Femur (tissue), 1 donor: ENCODE results near the gene TOR1AIP1.
A peak's percentile ranks its signal among the peaks of the same experiment; 100 is the strongest.
"Not testable (repeated sequence)": the region's sequence is repeated elsewhere in the genome, so short reads cannot be mapped to it uniquely, and the experiment has no call there.

ENCODE experiments used
- DNase-seq: peaks from one replicate; pipeline ENCODE4 v3.0.0-alpha.2; 2017

TOR1AIP1 gene

DNA sequence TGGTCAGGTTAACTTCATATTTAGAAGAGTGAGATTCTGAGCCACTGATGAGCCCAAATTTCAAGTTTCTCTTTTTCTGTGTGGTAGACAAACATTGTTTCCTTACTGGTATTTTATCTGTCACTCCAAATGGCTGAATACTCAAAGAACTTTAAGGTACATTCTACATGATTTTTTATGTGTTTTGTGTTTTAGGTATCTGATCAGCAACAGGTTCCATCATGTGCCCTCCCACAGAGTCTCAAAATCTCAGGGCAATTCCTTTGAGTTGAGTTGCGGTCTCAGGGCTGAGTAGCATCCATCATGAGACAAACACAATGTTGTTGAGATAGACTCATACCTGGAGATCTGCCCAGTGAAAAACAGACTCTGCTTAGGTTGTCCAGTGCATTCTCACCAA is 57.9 kb downstream of the TOR1AIP1 start:
- DNase-seq: no peak

DNA sequence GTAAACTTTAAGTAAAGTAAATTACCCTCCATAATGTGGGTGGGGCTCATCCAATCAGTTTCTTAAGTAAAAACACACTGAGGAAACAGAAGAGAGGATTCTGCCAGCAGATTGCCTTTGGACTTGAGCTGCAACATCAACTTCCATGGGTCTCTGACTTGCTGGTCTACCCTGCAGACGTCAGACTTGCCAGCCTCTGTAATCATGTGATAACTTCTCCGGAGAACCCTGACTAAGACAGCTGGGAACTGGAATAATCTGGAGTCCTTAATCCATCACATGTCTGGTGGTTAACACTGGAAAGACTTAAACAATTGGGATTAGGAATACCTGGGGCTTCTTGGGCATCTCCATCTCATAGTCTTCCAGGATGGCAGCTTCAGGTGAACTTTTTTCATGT is 59.4 kb downstream of the TOR1AIP1 start:
- DNase-seq: no peak

DNA sequence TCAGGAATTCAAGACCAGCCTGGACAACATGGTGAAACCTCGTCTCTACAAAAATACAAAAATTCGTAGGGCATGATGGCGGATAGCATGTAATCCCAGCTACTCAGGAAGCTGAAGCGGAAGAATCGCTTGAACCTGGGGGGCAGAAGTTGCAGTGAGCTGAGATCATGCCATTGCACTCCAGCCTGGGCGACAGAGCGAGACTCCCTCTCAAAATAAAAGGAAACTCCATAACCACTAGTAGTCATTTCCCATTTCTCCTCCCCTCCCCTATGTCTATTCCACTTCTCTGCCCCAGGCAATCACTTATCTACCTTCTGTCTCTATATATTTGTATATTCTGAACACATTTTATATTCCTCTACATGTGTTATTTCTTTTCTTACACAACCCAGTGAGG is 68.6 kb downstream of the TOR1AIP1 start:
- DNase-seq: no peak

DNA sequence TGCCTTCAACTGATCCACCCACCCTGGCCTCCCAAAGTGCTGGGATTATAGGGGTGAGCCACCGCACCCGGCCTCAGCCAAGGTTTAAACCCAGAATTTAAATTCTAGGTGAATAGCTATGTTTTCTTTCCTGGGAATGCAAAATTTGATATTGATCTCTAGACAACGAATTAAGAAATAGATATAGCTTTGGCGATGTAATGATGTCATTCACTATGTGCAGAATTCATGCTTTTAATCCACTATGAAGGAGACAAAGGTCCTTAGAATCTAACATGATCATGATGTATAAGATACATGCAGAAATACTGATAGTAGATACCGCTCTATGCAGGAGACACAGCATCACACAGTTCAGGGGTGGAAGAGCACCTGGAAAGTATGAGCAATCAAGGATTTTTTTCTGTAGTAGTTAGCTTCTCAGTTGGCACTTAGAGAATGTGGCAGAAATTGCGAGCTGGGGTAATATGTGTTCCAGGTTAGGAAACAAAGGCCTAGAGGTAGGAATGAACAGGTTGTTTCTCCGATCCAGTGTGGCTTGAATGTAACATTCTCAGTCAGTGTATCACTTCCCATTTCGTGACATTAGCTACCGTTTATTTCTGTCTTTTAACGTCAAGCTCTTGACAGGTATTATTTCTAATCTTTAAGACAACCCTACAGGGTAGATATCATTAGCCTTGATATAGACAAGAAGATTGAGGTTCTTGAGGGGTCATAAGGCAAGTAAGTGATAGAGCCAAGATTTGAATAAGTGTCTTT is 69.5 kb downstream of the TOR1AIP1 start:
- no peak for DNase-seq

DNA sequence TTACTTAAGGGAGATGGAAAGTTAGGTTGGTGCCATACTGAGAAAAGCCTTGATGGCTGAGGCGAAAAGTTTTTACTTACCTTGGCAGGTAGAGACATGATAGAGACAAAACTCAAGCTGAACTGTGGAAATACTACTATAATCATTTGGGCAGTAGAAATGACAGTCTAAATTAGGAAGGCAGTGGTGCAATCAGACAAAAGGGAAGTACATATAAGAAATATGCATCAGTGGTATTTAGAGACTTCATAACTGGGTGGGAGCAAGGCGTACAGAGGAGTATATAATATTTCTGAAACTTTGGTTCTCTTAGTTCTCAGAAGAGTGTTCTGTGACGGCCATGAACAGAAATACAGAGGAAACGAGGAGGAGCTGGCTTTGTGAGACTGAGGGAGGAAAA is 70.1 kb downstream of the TOR1AIP1 start:
- no peak for DNase-seq

DNA sequence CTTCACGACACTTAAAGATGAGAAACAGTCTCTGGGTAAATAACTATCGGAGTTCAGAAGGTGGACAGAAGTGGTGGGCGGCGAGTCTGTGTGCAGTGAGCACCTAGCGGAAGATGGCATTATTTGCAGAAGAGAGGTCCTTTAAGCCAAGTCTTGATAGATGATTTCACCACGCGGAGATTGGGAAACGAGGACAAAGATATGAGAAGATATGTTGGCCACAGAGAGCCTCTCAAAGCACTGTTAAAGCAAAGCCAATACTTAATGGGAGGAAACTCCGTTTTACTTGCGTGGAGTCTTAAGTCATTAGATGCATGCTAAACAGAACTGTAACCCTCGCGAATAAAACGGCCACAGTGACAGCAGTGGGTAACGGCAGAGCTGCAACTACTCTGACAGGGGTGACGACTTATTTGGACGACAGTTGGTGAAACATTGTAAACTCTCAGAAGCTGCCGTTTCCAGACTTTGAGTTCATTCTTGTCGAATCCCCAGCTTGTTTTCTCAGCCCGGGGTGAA is 71.9 kb downstream of the TOR1AIP1 start:
- no peak for DNase-seq

DNA sequence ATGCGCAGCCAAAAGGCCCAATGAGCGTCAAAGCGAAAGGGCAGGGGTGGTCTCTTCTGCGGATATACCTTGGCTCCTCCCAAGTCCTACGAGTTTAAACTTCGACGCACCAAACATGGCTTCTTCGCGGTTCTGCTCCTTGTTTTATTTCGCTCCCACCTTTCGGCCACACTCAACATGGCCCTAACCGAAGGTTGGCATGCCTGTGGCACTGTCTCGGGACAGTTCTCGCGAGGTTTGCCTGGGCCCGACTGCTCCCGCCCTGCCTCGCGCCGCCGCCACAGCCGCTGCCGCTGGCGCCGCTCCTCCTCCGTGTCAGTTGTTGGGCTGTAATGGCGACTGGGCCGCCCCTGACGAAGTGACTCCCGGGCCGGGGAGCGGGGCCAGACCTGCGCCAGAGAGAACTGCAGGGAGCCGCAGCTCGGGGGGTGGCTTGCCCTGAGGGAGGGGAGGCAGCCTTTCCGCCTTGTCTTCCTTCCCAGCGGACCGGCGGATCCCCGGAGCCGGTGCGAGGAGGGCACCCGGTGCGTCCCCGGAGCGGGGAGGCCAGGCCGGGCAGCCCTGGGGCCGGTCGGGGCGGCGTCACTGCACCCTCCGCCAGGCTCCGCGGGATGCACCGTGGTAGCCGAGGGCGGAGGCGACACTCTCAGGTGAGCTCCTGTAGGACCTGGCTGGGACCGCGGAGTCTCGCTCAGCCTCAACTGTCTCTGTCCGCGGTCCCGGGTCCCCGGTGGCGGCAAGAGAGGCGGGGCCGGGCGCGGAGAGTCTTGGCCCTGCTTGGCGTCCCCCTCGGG is 72.6 kb downstream of the TOR1AIP1 start, which contains the start of gene CEP350:
CEP350 (plus strand) TSS at position 318 of the 794 bp plus-strand sequence. CDS start 31,372 bp downstream, outside the sequence.
- peak; percentile 99 for DNase-seq

DNA sequence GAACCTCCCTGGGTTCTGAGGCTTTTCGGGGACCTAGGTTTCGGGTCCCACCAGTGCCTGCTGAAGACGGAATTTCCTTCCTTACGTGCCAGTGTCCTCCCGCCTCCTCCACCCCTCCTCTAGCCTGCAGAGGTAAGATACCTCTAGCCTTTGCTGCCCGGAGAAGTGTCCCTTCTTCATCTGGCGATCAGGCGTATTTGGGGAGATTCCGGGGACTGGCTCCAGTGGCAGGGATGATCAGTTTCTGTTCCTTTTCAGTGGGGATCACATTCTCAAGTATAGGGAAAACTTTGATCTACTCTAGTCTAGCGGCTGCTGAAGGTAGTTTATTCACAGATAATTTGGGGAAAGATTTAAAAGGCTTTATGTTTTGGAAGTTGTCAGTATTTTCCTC is 73.2 kb downstream of the TOR1AIP1 start:
- DNase-seq: peak; percentile 61

DNA sequence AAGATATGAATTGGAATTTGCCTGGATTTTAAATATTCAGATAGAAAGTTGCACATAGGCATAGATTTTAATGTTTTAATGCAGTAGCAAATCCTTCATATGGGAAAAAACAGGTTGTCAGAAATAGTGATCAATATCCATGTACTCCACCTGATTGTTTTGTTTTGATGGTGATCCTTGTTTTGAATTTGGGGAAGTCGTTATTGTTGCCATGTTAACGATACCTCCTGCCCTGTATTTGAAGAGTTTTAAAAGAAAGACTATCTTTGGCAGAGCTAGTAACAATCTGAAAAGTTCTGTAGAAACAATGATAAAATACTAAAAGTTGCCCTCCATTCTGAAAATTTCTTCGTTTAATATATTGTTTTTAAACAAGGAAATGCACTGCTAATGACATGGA is 73.6 kb downstream of the TOR1AIP1 start:
- no peak for DNase-seq

DNA sequence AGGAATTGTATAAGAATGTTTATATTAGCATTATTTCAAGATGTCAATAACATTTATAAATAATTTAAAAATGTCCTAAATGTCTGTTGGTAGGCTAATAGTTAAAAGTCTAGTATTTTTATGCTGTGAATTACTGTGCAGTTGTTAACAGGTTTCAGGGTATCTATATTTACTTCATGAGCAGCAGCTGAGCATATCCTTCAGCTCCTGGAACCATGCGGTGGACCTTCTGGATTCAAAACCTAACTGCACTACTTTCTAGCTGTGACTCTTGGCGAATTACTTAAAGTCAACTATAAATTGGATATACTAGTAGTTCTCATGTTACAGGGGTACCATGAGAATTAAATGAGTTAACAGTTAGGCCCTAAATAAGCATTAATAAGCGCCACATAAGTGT is 76.3 kb downstream of the TOR1AIP1 start:
- DNase-seq: no peak

DNA sequence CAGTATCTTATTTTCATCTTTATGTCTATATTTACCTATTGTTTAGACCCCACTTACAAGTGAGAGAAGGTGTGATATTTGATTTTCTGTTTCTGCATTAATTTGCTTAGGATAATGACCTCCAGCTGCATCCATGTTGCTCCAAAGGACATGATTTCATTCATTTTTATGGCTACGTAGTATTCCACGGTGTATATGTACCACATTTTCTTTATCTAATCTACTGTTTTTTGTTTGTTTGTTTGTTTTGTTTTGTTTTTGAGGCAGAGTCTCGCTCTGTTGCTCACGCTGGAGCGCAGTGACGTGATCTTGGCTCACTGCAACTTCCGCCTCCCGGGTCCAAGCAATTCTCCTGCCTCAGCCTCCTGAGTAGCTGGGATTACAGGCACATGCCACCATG is 80.1 kb downstream of the TOR1AIP1 start:
- DNase-seq: not testable (repeated sequence)

DNA sequence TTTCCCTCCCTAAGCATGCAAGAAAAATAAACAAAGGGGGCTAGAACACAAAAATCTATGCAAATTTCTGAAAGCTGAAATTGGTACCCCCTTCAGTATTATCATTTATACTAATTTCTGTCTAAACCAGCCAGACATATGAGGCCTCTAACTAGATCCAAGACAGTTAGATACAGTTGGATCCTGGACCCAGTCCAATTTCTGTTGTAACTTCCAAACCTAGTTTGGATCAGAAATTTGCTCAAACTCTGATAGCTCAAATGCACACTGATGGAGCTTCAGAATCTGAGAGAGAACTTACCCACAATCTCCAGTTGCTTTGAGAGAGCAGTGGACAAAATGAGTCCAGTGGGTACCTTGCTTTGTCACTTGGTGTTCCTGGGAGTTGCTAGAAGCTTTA is 84.5 kb downstream of the TOR1AIP1 start:
- DNase-seq: no peak

DNA sequence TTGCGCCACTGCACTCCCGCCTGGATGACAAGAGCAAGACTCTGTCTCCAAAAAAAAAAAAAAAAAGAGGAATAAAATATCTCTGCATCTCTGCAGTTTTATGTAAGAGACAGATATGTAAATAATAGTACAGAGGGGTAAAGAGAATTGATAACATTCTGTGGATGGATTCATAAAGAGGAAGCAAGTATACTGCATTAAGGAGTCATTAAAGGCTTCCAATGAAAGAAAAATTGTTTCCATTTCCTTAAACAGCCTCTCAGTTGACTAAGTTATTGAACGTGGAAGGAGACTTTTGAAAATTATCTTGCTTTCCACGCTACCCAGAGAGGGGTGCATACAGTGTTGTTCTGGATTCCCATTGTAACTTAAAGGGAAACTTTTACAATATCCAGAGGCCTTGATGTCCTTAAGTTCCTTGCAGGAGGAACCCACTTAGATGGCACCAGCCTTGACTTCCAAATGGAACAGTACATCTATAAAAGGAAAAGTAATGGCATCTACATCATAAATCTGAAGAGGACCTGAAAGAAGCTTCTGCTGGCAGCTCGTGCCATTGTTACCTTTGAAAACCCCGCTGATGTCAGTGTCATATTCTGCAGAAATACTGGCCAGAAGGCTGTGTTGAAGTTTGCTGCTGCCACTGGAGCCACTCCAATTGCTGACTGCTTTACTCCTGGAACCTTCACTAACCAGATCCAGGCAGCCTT is 86.4 kb downstream of the TOR1AIP1 start:
- DNase-seq: no peak

DNA sequence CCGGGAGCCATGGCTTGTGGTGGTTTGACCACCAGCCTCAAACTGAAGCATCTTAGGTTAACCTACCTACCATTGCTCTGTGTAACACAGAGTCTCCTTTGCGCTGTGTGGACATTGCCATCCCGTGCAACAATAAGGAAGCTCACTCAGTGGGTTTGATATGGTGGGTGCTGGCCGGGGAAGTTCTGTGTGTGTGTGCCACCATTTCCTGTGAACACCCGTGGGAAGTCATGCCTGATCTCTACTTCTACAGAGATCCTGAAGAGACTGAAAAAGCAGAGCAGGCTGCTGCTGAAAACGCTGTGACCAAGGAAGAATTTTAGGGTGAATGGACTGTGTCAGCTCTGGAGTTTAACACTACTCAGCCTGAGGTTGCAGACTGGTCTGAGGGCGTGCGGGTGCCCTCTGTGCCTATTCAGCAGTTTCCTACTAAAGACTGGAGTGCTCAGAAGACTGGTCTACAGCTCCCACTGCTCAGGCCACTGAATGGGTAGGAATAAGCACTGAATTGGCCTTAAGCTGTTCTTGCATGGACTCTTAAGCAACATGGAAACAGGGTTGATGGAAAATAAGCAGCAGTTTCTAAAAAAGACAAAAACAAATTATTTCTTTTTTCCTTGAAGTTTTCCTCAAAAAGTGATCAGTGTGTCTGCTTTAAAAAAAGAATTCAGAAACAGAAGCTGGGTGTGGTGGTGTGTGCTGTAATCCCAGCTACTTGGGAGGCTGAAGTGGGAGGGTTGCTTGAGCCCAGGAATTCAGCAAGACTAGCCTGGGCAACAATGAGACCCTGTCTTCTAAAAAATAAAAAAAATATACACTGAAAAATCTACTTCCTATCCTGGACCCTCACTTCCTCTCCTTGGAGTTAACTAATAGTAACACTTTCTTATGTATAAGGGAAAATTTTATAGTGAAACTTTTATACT is 87.2 kb downstream of the TOR1AIP1 start:
- DNase-seq: no peak
